ENCODE results near the gene PARN.
"Not testable (repeated sequence)": the region's sequence is repeated elsewhere in the genome, so short reads cannot be mapped to it uniquely, and the experiment has no call there.

GRCh38 chr16:14441533-14441932 is 188.5 kb downstream of the PARN start:
- TF ChIP-seq, protein P1, sequence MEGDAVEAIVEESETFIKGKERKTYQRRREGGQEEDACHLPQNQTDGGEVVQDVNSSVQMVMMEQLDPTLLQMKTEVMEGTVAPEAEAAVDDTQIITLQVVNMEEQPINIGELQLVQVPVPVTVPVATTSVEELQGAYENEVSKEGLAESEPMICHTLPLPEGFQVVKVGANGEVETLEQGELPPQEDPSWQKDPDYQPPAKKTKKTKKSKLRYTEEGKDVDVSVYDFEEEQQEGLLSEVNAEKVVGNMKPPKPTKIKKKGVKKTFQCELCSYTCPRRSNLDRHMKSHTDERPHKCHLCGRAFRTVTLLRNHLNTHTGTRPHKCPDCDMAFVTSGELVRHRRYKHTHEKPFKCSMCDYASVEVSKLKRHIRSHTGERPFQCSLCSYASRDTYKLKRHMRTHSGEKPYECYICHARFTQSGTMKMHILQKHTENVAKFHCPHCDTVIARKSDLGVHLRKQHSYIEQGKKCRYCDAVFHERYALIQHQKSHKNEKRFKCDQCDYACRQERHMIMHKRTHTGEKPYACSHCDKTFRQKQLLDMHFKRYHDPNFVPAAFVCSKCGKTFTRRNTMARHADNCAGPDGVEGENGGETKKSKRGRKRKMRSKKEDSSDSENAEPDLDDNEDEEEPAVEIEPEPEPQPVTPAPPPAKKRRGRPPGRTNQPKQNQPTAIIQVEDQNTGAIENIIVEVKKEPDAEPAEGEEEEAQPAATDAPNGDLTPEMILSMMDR (IDR thresholded peaks at IDR 0.05) = not testable (repeated sequence)
- not testable (repeated sequence) for TF ChIP-seq POLR2A (IDR thresholded peaks at IDR 0.05)

All from right lobe of liver (tissue), 4 donors.